Measurements from ENCODE around the gene CREB5. TPM values are rescaled to one million over a fixed set of nuclear protein-coding genes. Genes with fewer than 3 reads are reported as not detected.

Gene CREB5
- total and polyA plus RNA-seq, 2 donors from 2014 or later, result 3.4 to 27.2 TPM

DNA sequence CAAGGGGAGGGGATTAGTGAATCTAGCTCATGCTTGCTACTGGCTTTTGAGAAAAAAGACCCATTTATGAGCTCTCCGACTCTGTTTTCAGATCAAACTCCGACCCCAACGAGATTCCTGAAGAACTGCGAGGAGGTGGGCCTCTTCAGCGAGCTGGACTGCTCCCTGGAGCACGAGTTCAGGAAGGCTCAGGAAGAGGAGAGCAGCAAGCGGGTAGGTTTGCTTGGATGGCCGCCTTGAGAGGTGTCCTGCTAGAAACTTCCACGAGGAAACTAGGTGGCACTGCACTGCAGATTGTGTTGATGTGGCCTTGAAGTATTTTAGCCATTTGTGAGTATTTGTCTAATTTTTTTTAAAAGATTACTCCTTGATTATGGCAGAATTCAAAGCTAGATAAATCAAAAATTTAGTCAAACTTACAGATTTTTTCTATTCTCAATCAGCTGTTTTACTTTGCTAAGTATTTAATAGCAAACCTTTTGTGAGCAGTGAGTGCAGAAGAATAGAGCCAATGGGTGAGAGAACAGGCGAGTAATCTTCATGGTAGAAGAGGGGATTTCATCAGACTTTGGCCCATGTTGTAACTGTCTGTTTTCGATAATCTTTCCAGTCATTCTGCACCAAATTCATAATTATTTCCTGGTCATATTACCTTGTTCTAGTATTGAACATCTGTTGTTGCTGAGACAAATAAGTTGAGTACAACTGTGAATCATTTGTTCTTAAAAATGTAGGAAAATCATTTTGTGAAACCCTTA lies 95.4 kb downstream of the CREB5 start:
- Histone ChIP-seq H3K4me1 (ENCODE audit: control insufficient read depth in 2 of 3, insufficient read depth in 2 of 3, low read depth in 1 of 3, low read length in 3 of 3) (peaks cover 0 to 2% (median 0%) of the 10 kb centered on the region in 3 donors), H3K27me3 (ENCODE audit: control insufficient read depth, insufficient read depth, low read length) (no peaks in the 10 kb centered on the region), H3K36me3 (ENCODE audit: control insufficient read depth in 2 of 3, insufficient read depth in 3 of 3, low read length in 3 of 3) (no peaks in the 10 kb centered on the region), H3K27ac (ENCODE audit: low read depth in 2 of 2, low read length in 2 of 2) (no peak overlapping the region), H3K9ac (ENCODE audit: low read length in 3 of 3) (no peak overlapping the region), H3K4me3 (ENCODE audit: low read length in 3 of 3) (no peak overlapping the region), H3K9me3 (ENCODE audit: control insufficient read depth in 2 of 3, insufficient read depth in 1 of 3, low read length in 3 of 3) (no peaks in the 10 kb centered on the region)
- FAIRE-seq (no peak), DNase-seq (no peak)
- TF ChIP-seq, protein P1, sequence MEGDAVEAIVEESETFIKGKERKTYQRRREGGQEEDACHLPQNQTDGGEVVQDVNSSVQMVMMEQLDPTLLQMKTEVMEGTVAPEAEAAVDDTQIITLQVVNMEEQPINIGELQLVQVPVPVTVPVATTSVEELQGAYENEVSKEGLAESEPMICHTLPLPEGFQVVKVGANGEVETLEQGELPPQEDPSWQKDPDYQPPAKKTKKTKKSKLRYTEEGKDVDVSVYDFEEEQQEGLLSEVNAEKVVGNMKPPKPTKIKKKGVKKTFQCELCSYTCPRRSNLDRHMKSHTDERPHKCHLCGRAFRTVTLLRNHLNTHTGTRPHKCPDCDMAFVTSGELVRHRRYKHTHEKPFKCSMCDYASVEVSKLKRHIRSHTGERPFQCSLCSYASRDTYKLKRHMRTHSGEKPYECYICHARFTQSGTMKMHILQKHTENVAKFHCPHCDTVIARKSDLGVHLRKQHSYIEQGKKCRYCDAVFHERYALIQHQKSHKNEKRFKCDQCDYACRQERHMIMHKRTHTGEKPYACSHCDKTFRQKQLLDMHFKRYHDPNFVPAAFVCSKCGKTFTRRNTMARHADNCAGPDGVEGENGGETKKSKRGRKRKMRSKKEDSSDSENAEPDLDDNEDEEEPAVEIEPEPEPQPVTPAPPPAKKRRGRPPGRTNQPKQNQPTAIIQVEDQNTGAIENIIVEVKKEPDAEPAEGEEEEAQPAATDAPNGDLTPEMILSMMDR (IDR thresholded peaks at IDR 0.05; ENCODE audit: borderline replicate concordance, extremely low read depth, insufficient read depth), result no peak
- intact Hi-C loops (cut with DNase I), result no loop called here

DNA sequence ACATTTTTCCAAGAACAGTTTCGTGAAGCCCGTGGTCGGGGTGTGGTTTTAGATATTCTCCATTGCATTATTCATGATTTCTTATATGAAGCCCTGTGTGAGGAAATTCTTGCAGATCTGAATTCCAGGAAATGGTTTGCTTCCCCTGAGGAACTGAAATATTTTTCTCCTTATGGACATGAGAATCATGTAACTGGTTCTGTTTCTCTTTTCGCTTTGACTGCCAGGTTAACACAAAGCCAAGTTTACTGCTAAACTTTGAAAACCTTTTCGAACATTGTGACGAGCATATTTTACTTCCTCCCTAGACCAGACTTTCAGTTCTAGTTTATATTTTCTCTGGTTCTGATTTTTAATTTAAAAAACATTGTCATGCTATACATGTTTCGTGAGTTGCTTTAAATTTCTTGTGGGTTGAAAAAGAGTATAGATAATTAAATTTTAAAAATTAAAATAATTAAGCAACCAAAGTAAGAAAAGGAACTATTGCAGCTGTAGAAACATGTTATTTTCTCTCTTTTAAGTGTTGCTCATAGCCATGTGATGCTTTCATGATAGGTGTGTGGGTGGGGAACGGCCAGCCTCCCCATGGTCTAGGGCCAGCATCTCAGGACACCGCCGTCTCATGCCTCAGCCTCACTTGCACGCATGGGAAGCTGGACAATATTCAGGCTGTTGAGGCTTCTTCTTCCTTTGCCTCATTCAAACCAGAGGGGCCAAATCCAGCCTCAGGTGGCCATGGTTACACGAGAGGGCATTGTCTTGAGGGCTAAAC lies 97.1 kb downstream of the CREB5 start:
- H3K4me1 ChIP-seq (ENCODE audit: control insufficient read depth in 2 of 3, insufficient read depth in 2 of 3, low read depth in 1 of 3, low read length in 3 of 3), result peaks cover 0 to 2% (median 0%) of the 10 kb centered on the region in 3 donors
- intact Hi-C loops (cut with DNase I), result no loop called here
- FAIRE-seq, result no peak
- no peaks in the 10 kb centered on the region for H3K27me3 ChIP-seq (ENCODE audit: control insufficient read depth, insufficient read depth, low read length)
- H3K4me3 ChIP-seq (ENCODE audit: low read length in 3 of 3), result no peak overlapping the region
- H3K36me3 ChIP-seq (ENCODE audit: control insufficient read depth in 2 of 3, insufficient read depth in 3 of 3, low read length in 3 of 3), result no peaks in the 10 kb centered on the region
- DNase-seq, result no peak
- no peak overlapping the region for H3K27ac ChIP-seq (ENCODE audit: low read depth in 2 of 2, low read length in 2 of 2)
- TF ChIP-seq, protein P1 (IDR thresholded peaks at IDR 0.05; ENCODE audit: borderline replicate concordance, extremely low read depth, insufficient read depth), result no peak
- no peak overlapping the region for H3K9ac ChIP-seq (ENCODE audit: low read length in 3 of 3)
- no peaks in the 10 kb centered on the region for H3K9me3 ChIP-seq (ENCODE audit: control insufficient read depth in 2 of 3, insufficient read depth in 1 of 3, low read length in 3 of 3)

DNA sequence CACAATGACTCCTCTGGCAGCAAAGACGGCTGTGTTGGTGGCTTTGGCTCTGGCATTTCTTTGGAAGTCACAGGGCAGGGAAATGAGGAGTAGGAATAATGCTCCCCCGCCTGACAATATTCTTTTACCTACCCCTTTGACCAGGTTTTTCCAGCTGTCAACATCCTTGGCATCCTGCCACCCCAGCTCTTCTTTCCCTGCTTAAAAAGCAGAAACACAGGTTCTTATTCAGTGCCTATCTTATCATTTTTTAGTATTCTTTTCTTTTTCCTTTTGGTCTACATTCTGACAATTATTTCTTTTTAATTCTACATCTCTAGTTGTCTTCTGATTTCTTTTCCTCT lies 97.7 kb downstream of the CREB5 start:
- H3K4me3 ChIP-seq (ENCODE audit: low read length in 3 of 3), result no peak overlapping the region
- H3K36me3 ChIP-seq (ENCODE audit: control insufficient read depth in 2 of 3, insufficient read depth in 3 of 3, low read length in 3 of 3), result no peaks in the 10 kb centered on the region
- no peak for FAIRE-seq
- H3K9ac ChIP-seq (ENCODE audit: low read length in 3 of 3), result no peak overlapping the region
- H3K4me1 ChIP-seq (ENCODE audit: control insufficient read depth in 2 of 3, insufficient read depth in 2 of 3, low read depth in 1 of 3, low read length in 3 of 3), result peaks cover 0 to 2% (median 0%) of the 10 kb centered on the region in 3 donors
- H3K27ac ChIP-seq (ENCODE audit: low read depth in 2 of 2, low read length in 2 of 2), result no peak overlapping the region
- TF ChIP-seq, protein P1 (IDR thresholded peaks at IDR 0.05; ENCODE audit: borderline replicate concordance, extremely low read depth, insufficient read depth), result no peak
- H3K27me3 ChIP-seq (ENCODE audit: control insufficient read depth, insufficient read depth, low read length), result no peaks in the 10 kb centered on the region
- DNase-seq, result no peak
- intact Hi-C loops (cut with DNase I), result no loop called here
- no peaks in the 10 kb centered on the region for H3K9me3 ChIP-seq (ENCODE audit: control insufficient read depth in 2 of 3, insufficient read depth in 1 of 3, low read length in 3 of 3)
